Stimulated activated CD4-positive, alpha-beta T cell treated with anti-CD3 and anti-CD28 coated beads, Interleukin-1b, Interleukin-23, amount 100 ng/mL, for 24 hours (primary cell): ENCODE measurements around the gene LDHB.
"Not testable (repeated sequence)": the region's sequence is repeated elsewhere in the genome, so short reads cannot be mapped to it uniquely, and the experiment has no call there.

Experiments used
- DNase-seq, 4 experiments: peaks; one replicate each; pipeline ENCODE4 v3.0.0-alpha.2; 2020; ENCODE audit warnings: low read depth in 4 of 4, low spot score in 1 of 4

The LDHB gene

GRCh38 chr12:21608196-21608595, 49.4 kb downstream of the LDHB start:
- DNase-seq, result no peak

GRCh38 chr12:21607701-21608100, 49.9 kb downstream of the LDHB start:
- DNase-seq, result no peak

GRCh38 chr12:21606175-21606574, 51.5 kb downstream of the LDHB start:
- no peak for DNase-seq

- DNase-seq, result no peak
Measured at GRCh38 chr12:21604245-21605101, 53.2 kb downstream of the LDHB start, which contains the start of gene GYS2. Gene GYS2, minus strand, starts transcription at chr12:21604847. Its CDS starts 255 bp downstream, at chr12:21604592.

- no peak for DNase-seq
Measured at GRCh38 chr12:21602774-21603173, 54.9 kb downstream of the LDHB start.

- DNase-seq, result no peak
Measured at GRCh38 chr12:21600196-21600595, 57.4 kb downstream of the LDHB start.

- DNase-seq, result no peak
Measured at GRCh38 chr12:21599143-21599999, 58.3 kb downstream of the LDHB start.

DNA sequence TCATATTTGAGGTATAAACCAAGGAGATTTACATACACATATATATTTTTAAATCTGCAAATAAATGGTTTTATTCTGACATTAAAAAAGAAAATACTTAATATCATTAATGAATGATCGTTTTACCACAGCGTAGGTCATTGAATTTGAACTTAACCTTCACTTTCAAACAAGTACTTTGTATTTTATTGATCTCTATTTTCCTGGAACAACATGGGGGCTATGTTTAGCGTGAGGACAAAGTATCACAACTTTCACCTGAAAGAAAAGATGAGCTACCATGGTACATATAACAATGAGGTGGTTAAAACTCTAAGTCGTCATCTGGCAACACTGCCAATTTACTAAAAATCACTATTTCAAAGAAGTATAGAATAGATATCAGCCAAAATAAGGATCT, 59.0 kb downstream of the LDHB start:
- DNase-seq, result no peak

DNA sequence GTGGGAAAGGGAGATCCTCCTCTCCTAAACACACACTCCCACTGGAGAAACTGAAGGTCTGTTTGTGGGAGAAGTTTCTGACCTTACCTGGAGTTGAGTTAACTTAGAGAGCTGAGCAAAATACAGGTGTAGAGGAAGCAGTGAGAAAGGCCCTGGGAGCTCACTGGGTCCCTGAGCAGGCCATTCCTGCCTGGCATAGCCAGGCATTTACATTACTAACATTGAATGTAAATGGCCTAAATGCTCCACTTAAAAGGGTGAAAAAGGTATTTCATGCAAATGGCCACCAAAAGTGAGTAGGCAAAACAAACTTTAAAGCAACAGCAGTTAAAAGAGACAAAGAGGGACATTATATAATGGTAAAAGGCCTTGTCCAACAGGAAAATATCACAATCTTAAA, 62.3 kb downstream of the LDHB start:
- not testable (repeated sequence) for DNase-seq

DNA sequence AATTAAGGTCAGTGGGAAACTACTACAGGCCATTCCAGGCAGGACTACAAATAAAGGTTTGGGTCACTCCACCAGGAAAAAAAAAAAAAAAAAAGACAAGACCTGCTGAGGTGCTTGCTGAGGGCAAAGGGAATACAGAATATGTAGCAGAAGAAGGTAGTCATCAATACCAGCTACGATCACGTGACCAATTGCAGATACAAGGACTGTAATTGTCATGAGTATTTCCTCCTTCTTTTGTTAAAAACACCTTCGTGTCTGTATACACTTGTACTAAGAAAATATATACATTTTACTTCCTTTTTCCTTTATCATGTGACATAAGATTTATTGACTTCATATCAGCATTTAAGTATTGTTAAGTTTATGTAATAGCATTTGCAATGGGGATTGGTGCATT, 72.2 kb downstream of the LDHB start:
- no peak for DNase-seq
